Astrocyte (in vitro differentiated cells and primary cell): ENCODE data around the gene ZNF385D. TPM values are rescaled to one million over a fixed set of nuclear protein-coding genes. Genes with fewer than 3 reads are reported as not detected.

ENCODE experiments used
- DNase-seq: peaks from one replicate; pipeline ENCODE4 v3.0.0-alpha.2; 2010; ENCODE audit warnings: low read depth
- FAIRE-seq: peaks from 2 replicates; lab custom pipeline; 2011; peaks lifted over from hg19 to GRCh38; lab: Jason Lieb, UNC
- H2AFZ ChIP-seq: 2 replicates; pipeline ENCODE4 v1.6.0; 2012; ENCODE audit warnings: low read depth, low read length, inconsistent platforms
- H3K27ac ChIP-seq: 2 replicates; pipeline ENCODE4 v1.5.1; 2011; ENCODE audit warnings: low read depth, low read length, inconsistent platforms
- H3K27me3 ChIP-seq: 2 replicates; pipeline ENCODE4 v1.6.0; 2011; ENCODE audit warnings: low read length, inconsistent platforms; ENCODE audit not compliant: insufficient read depth
- H3K36me3 ChIP-seq: 2 replicates; pipeline ENCODE4 v1.5.1; 2011; ENCODE audit warnings: low read length, inconsistent platforms; ENCODE audit not compliant: insufficient read depth
- H3K4me1 ChIP-seq: 2 replicates; pipeline ENCODE4 v1.5.1; 2011; ENCODE audit warnings: low read length, inconsistent platforms; ENCODE audit not compliant: insufficient read depth
- H3K4me2 ChIP-seq: 2 replicates; pipeline ENCODE4 v1.6.0; 2012; ENCODE audit warnings: low read length, inconsistent platforms
- H3K4me3 ChIP-seq: 2 replicates; pipeline ENCODE4 v1.5.1; 2011; ENCODE audit warnings: low read depth, mild to moderate bottlenecking, low read length, inconsistent platforms; ENCODE audit not compliant: insufficient read depth
- H3K79me2 ChIP-seq: 2 replicates; pipeline ENCODE4 v1.6.0; 2012; ENCODE audit warnings: mild to moderate bottlenecking, low read length, inconsistent platforms; ENCODE audit not compliant: insufficient read depth
- H3K9ac ChIP-seq: 2 replicates; pipeline ENCODE4 v1.6.0; 2012; ENCODE audit warnings: mild to moderate bottlenecking, low read length, inconsistent platforms
- H3K9me3 ChIP-seq: 2 replicates; pipeline ENCODE4 v1.5.1; 2012; ENCODE audit warnings: low read depth, mild to moderate bottlenecking, low read length, inconsistent platforms; ENCODE audit not compliant: insufficient read depth
- H4K20me1 ChIP-seq: 2 replicates; pipeline ENCODE4 v1.6.0; 2012; ENCODE audit warnings: low read length, inconsistent platforms; ENCODE audit not compliant: insufficient read depth
- H3K27ac Mint-ChIP-seq: one replicate; pipeline ENCODE4 v1.8.0; 2021; ENCODE audit warnings: mild to moderate bottlenecking, mixed read lengths; ENCODE audit not compliant: unreplicated experiment
- H3K27me3 Mint-ChIP-seq: one replicate; pipeline ENCODE4 v1.8.0; 2021; ENCODE audit warnings: low read depth, mixed read lengths; ENCODE audit not compliant: unreplicated experiment
- H3K36me3 Mint-ChIP-seq: one replicate; pipeline ENCODE4 v1.8.0; 2021; ENCODE audit warnings: low read depth, mixed read lengths; ENCODE audit not compliant: unreplicated experiment
- H3K4me1 Mint-ChIP-seq: one replicate; pipeline ENCODE4 v1.8.0; 2021; ENCODE audit warnings: low read depth, mixed read lengths; ENCODE audit not compliant: unreplicated experiment
- H3K4me3 Mint-ChIP-seq: one replicate; pipeline ENCODE4 v1.8.0; 2021; ENCODE audit warnings: mild to moderate bottlenecking, moderate library complexity, mixed read lengths; ENCODE audit not compliant: unreplicated experiment
- H3K9me3 Mint-ChIP-seq: one replicate; pipeline ENCODE4 v1.8.0; 2021; ENCODE audit warnings: mild to moderate bottlenecking, mixed read lengths; ENCODE audit not compliant: unreplicated experiment
- CTCF ChIP-seq: IDR thresholded peaks from 2 replicates; pipeline ENCODE4 v1.5.1; 2011; ENCODE audit warnings: low read depth, mild to moderate bottlenecking, inconsistent platforms, low read length, moderate library complexity; ENCODE audit not compliant: insufficient read depth
- EZH2 ChIP-seq: IDR thresholded peaks from 2 replicates; pipeline ENCODE4 v1.6.1; 2012; ENCODE audit warnings: mild to moderate bottlenecking, low read length, inconsistent platforms; ENCODE audit not compliant: insufficient read depth
- total RNA-seq: library from RNA; stranded (reverse); gene quantifications from 2 replicates; pipeline ENCODE4 v1.2.1, GENCODE V29; 2021

The ZNF385D gene
- total RNA-seq, 1 donor from 2014 or later, result 7.8 TPM

DNA sequence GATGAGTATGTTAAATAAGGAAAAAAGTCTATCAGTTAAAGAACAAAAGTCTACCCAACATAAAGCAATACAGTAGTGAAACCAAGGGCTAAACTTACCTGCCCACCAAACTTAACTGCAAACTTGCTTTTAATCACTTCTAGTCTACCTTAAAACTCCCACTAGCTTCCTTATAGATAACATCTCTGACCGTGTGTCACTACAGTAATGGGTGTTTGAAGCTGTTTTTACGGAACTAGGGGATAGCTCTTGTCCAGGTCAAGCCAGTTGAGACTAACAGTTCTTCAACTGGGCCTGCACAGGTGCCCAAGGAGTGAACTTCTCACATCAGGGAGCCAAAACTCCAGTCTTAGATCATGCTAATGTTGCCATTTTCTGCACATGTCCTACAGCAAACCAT lies 132.3 kb downstream of the ZNF385D start:
- Histone ChIP-seq H3K27ac (no peak overlapping the region), H3K4me2 (no peak overlapping the region), H3K4me3 (no peak overlapping the region), H3K9me3 (no peaks in the 10 kb centered on the region), H3K4me1 (peaks cover 16% of the 10 kb centered on the region), H3K79me2 (no peaks in the 10 kb centered on the region), H2AFZ (no peak overlapping the region), H3K27me3 (no peaks in the 10 kb centered on the region), H4K20me1 (no peaks in the 10 kb centered on the region), H3K36me3 (no peaks in the 10 kb centered on the region), H3K9ac (no peak overlapping the region)
- H3K27ac Mint-ChIP-seq, result no peak overlapping the region
- H3K9me3 Mint-ChIP-seq, result no peaks in the 10 kb centered on the region
- FAIRE-seq, result no peak
- H3K4me1 Mint-ChIP-seq, result peaks cover 38% of the 10 kb centered on the region
- H3K27me3 Mint-ChIP-seq, result no peaks in the 10 kb centered on the region
- H3K36me3 Mint-ChIP-seq, result no peaks in the 10 kb centered on the region
- no peak for TF ChIP-seq EZH2
- TF ChIP-seq CTCF, result no peak
- DNase-seq, result no peak
- no peak overlapping the region for H3K4me3 Mint-ChIP-seq

- H3K36me3 ChIP-seq, result no peaks in the 10 kb centered on the region
- no peak overlapping the region for H3K9ac ChIP-seq
- H3K27ac ChIP-seq, result no peak overlapping the region
- no peak for DNase-seq
- no peak overlapping the region for H3K4me3 Mint-ChIP-seq
- H3K27me3 ChIP-seq, result no peaks in the 10 kb centered on the region
- no peak overlapping the region for H3K4me3 ChIP-seq
- H3K27me3 Mint-ChIP-seq, result no peaks in the 10 kb centered on the region
- no peaks in the 10 kb centered on the region for H4K20me1 ChIP-seq
- H3K36me3 Mint-ChIP-seq, result no peaks in the 10 kb centered on the region
- no peak overlapping the region for H2AFZ ChIP-seq
- no peaks in the 10 kb centered on the region for H3K79me2 ChIP-seq
- H3K4me1 ChIP-seq, result no peaks in the 10 kb centered on the region
- peaks cover 7% of the 10 kb centered on the region for H3K4me1 Mint-ChIP-seq
- no peaks in the 10 kb centered on the region for H3K9me3 ChIP-seq
- no peak for TF ChIP-seq EZH2
- no peak for TF ChIP-seq CTCF
- H3K27ac Mint-ChIP-seq, result no peak overlapping the region
- FAIRE-seq, result no peak
- H3K9me3 Mint-ChIP-seq, result no peaks in the 10 kb centered on the region
- H3K4me2 ChIP-seq, result no peak overlapping the region
Observed at GRCh38 chr3:21613372-21614070, 137.5 kb downstream of the ZNF385D start.

GRCh38 chr3:21601178-21601577 lies 149.8 kb downstream of the ZNF385D start:
- Mint-ChIP-seq H3K27ac (no peak overlapping the region), H3K9me3 (no peaks in the 10 kb centered on the region), H3K4me3 (no peak overlapping the region), H3K36me3 (no peaks in the 10 kb centered on the region), H3K27me3 (no peaks in the 10 kb centered on the region), H3K4me1 (peaks cover 3% of the 10 kb centered on the region)
- Histone ChIP-seq H3K36me3 (no peaks in the 10 kb centered on the region), H3K27ac (no peak overlapping the region), H3K27me3 (no peaks in the 10 kb centered on the region), H3K9me3 (no peaks in the 10 kb centered on the region), H3K79me2 (no peaks in the 10 kb centered on the region), H2AFZ (no peak overlapping the region), H3K9ac (no peak overlapping the region), H4K20me1 (no peaks in the 10 kb centered on the region), H3K4me2 (no peak overlapping the region), H3K4me1 (no peaks in the 10 kb centered on the region), H3K4me3 (no peak overlapping the region)
- DNase-seq (no peak), FAIRE-seq (no peak)
- TF ChIP-seq CTCF, result no peak
- TF ChIP-seq EZH2, result no peak
